Osteoblast (primary cell): Measurements from ENCODE around the gene ATG2B. TPM values are rescaled to one million over a fixed set of nuclear protein-coding genes. Genes with fewer than 3 reads are reported as not detected.

Experiments
- DNase-seq: peaks from one replicate; pipeline ENCODE4 v3.0.0; 2011; ENCODE audit warnings: low spot score, mixed read lengths; ENCODE audit not compliant: insufficient read length; ENCODE audit errors: missing footprints
- H2AFZ ChIP-seq: 2 replicates; pipeline ENCODE4 v1.6.0; 2011; ENCODE audit warnings: mild to moderate bottlenecking, low read length
- H3K27ac ChIP-seq: 2 replicates; pipeline ENCODE4 v1.5.1; 2011; ENCODE audit warnings: mild to moderate bottlenecking, low read depth, low read length, moderate library complexity
- H3K27me3 ChIP-seq: 2 replicates; pipeline ENCODE4 v1.6.0; 2012; ENCODE audit warnings: mild to moderate bottlenecking, control low read depth, inconsistent platforms, low read length, moderate library complexity; ENCODE audit not compliant: insufficient read depth
- H3K36me3 ChIP-seq: 2 replicates; pipeline ENCODE4 v1.5.1; 2011; ENCODE audit warnings: mild to moderate bottlenecking, low read length, control low read depth, moderate library complexity; ENCODE audit not compliant: insufficient read depth
- H3K4me1 ChIP-seq: 2 replicates; pipeline ENCODE4 v1.5.1; 2011; ENCODE audit warnings: mild to moderate bottlenecking, low read length, control low read depth, moderate library complexity; ENCODE audit not compliant: insufficient read depth
- H3K4me2 ChIP-seq: 2 replicates; pipeline ENCODE4 v1.6.0; 2011; ENCODE audit warnings: mild to moderate bottlenecking, low read length; ENCODE audit not compliant: insufficient read depth
- H3K4me3 ChIP-seq: fragments of 200-600 bp; sonication (generic); 3 replicates; pipeline ENCODE4 v1.5.1; 2012; ENCODE audit warnings: mild to moderate bottlenecking, low read length, inconsistent platforms; ENCODE audit not compliant: insufficient read depth
- H3K79me2 ChIP-seq: 2 replicates; pipeline ENCODE4 v1.6.0; 2012; ENCODE audit warnings: mild to moderate bottlenecking, low read length, control low read depth, inconsistent platforms; ENCODE audit not compliant: insufficient read depth
- H3K9me3 ChIP-seq: 2 replicates; pipeline ENCODE4 v1.5.1; 2011; ENCODE audit warnings: low read depth, low read length, control low read depth
- H4K20me1 ChIP-seq: 2 replicates; pipeline ENCODE4 v1.6.0; 2012; ENCODE audit warnings: mild to moderate bottlenecking, low read length, control low read depth; ENCODE audit not compliant: insufficient read depth
- CTCF ChIP-seq: IDR thresholded peaks from 2 replicates; pipeline ENCODE4 v1.5.1; 2011; ENCODE audit warnings: mild to moderate bottlenecking, low read depth, low read length, moderate library complexity; ENCODE audit errors: extremely low read depth
- total RNA-seq: library from RNA; depleted of rRNA; stranded (reverse); fragments of >200 nt; gene quantifications from 2 replicates; pipeline ENCODE4 v1.2.3, GENCODE V29; 2012

The ATG2B gene
- total RNA-seq, 1 donor, result 35.1 TPM

GRCh38 chr14:96257056-96257455, 106.1 kb downstream of the ATG2B start:
- H3K79me2 ChIP-seq, result peaks cover 37% of the 10 kb centered on the region
- peaks cover 15% of the 10 kb centered on the region for H3K36me3 ChIP-seq
- H4K20me1 ChIP-seq, result no peaks in the 10 kb centered on the region
- no peak for DNase-seq
- peak overlapping the region; percentile 97 for H3K27ac ChIP-seq
- H2AFZ ChIP-seq, result no peak overlapping the region
- no peaks in the 10 kb centered on the region for H3K9me3 ChIP-seq
- H3K4me3 ChIP-seq, result peak overlapping the region; percentile 59
- no peaks in the 10 kb centered on the region for H3K27me3 ChIP-seq
- H3K4me1 ChIP-seq, result peaks cover 53% of the 10 kb centered on the region
- peak overlapping the region; percentile 75 for H3K4me2 ChIP-seq
- no peak for TF ChIP-seq CTCF

DNA sequence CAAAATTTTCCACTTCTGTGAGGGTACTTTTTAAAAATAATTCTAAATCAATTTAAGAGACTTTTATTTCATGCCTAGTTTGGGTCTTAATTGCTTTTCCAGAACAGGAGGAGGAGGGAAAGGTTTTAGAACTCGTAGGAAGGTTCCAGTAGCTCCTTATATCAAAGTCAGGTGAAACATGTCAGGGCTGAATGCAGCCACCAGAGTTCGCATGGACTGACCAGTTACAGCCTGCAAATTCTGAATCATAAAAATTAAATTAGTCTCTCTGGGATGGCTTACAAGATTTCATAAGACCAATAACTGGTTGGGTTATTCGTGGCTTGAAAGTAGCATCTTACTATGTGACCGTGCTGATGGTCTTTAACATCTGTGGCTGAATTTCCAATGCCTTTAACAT, 106.7 kb downstream of the ATG2B start:
- no peaks in the 10 kb centered on the region for H3K9me3 ChIP-seq
- H4K20me1 ChIP-seq, result no peaks in the 10 kb centered on the region
- peaks cover 31% of the 10 kb centered on the region for H3K79me2 ChIP-seq
- no peaks in the 10 kb centered on the region for H3K27me3 ChIP-seq
- TF ChIP-seq CTCF, result peak; percentile 57
- no peak overlapping the region for H2AFZ ChIP-seq
- DNase-seq, result no peak
- peaks cover 11% of the 10 kb centered on the region for H3K36me3 ChIP-seq
- H3K4me1 ChIP-seq, result peaks cover 59% of the 10 kb centered on the region
- H3K4me2 ChIP-seq, result peak overlapping the region; percentile 75
- peak overlapping the region; percentile 59 for H3K4me3 ChIP-seq
- H3K27ac ChIP-seq, result peak overlapping the region; percentile 97

DNA sequence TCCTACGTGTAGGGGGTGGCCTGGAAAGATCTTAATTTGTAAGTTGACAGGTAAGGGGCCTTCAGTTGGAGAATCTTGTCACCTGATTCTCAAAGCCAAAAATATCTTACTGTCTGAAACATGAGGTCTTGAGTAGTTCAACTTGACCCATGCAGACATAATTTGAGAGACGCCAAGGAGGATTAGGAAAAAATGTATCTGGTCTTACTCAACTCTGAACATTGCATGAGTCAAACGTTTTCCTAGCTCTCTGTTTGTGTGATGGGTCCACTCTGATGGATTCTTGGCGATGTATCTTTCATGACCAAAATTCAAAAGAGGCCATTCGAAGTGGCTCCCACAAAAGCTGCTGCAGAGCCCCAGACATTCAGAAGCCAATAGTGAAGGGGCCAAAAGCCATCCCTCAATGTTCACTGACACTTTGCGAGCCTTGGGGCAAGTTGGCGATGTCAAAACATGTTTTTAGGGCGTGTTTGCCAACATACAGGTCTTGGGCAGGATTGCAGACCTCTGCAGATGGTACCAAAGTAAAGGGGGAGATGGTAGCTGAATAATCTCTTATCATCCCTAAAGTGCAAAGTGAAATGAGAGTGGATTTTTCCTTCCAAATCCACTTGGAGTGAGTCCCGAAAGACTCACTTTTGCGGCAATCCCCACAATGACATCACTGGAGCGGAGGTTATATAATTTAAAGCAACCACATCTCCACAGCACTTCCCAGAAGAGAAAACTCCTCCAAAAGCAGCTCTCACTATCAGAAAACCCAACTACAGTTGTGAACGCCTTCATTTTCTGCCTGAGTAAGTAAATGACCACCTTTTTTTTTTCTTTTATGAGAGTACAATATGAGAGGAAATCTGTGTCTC, 107.4 kb downstream of the ATG2B start, which contains the start of gene BDKRB1:
Gene BDKRB1, plus strand, starts transcription at position 710 of the 866 bp plus-strand sequence. CDS start 7,473 bp downstream, outside the sequence.
- Histone ChIP-seq H3K4me2 (peak within 1 kb of the TSS; percentile 75), H3K4me3 (peak within 1 kb of the TSS; percentile 59), H3K9me3 (no peaks in the 10 kb centered on the region), H3K27me3 (no peaks in the 10 kb centered on the region), H3K79me2 (peaks cover 24% of the 10 kb centered on the region), H3K36me3 (peaks cover 7% of the 10 kb centered on the region), H4K20me1 (no peaks in the 10 kb centered on the region), H3K4me1 (peaks cover 56% of the 10 kb centered on the region), H3K27ac (peak within 1 kb of the TSS; percentile 97), H2AFZ (peak within 1 kb of the TSS; percentile 35)
- TF ChIP-seq CTCF, result no peak
- peak; percentile 90 for DNase-seq

DNA sequence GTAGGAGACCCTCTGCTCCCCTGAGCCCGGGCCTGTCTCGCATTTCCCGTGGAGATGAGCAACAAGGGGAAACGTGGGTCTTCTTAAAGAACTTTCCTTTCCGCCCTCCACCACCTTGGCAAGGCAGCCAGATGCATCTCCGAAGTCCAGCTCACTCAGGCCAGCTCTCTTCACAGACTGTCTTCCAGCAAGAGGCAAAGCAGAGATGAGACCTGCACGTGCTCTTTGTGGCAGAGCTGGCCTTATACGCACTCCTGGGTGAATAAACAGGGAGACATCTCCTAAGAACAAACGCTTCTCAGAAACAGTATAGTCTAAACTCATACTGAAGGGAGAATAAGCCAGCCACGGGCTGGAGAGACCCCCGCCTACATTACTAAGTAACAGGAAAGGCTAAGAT, 108.5 kb downstream of the ATG2B start:
- Histone ChIP-seq H3K4me3 (no peak overlapping the region), H4K20me1 (no peaks in the 10 kb centered on the region), H3K9me3 (no peaks in the 10 kb centered on the region), H3K4me1 (peaks cover 51% of the 10 kb centered on the region), H3K27me3 (no peaks in the 10 kb centered on the region), H2AFZ (no peak overlapping the region), H3K79me2 (peaks cover 21% of the 10 kb centered on the region), H3K27ac (peak overlapping the region; percentile 97), H3K36me3 (peaks cover 6% of the 10 kb centered on the region), H3K4me2 (no peak overlapping the region)
- TF ChIP-seq CTCF, result no peak
- no peak for DNase-seq
